Neuronal stem cell (in vitro differentiated cells): ENCODE data around the gene PLAC1. TPM values are rescaled to one million over a fixed set of nuclear protein-coding genes. Genes with fewer than 3 reads are reported as not detected.

Experiments used
- DNase-seq: peaks from one replicate; pipeline ENCODE4 v3.0.0-alpha.2; 2013; ENCODE audit warnings: low spot score
- H2AFZ ChIP-seq: one replicate; pipeline ENCODE4 v1.6.1; 2013; ENCODE audit warnings: mild to moderate bottlenecking, low read length, inconsistent platforms
- H2AK5ac ChIP-seq: 2 replicates; pipeline ENCODE4 v1.6.1; 2013; ENCODE audit warnings: low read depth, mild to moderate bottlenecking, inconsistent platforms, low read length, moderate library complexity, mixed read lengths
- H2BK120ac ChIP-seq: 2 replicates; pipeline ENCODE4 v1.6.1; 2013; ENCODE audit warnings: low read depth, mild to moderate bottlenecking, inconsistent platforms, low read length, moderate library complexity, mixed read lengths
- H2BK12ac ChIP-seq: one replicate; pipeline ENCODE4 v1.6.1; 2013; ENCODE audit warnings: low read length, inconsistent platforms
- H2BK15ac ChIP-seq: 2 replicates; pipeline ENCODE4 v1.6.1; 2013; ENCODE audit warnings: mild to moderate bottlenecking, low read length, inconsistent platforms, mixed read lengths
- H2BK5ac ChIP-seq: one replicate; pipeline ENCODE4 v1.6.1; 2013; ENCODE audit warnings: inconsistent platforms, mild to moderate bottlenecking, low read length, moderate library complexity
- H3K14ac ChIP-seq: one replicate; pipeline ENCODE4 v1.6.1; 2013; ENCODE audit warnings: low read length, inconsistent platforms
- H3K18ac ChIP-seq: 2 replicates; pipeline ENCODE4 v1.6.1; 2013; ENCODE audit warnings: low read length, inconsistent platforms
- H3K23ac ChIP-seq: 2 replicates; pipeline ENCODE4 v1.6.1; 2013; ENCODE audit warnings: low read depth, mild to moderate bottlenecking, mixed read lengths, low read length, inconsistent platforms; ENCODE audit not compliant: poor library complexity
- H3K27ac ChIP-seq: replicated peaks from 3 replicates; pipeline ENCODE4 v1.5.1; 2013; ENCODE audit warnings: low read length, inconsistent platforms
- H3K27me3 ChIP-seq, 3 experiments: 2 replicates each; pipeline ENCODE4 v1.6.1; 2013; ENCODE audit warnings: low read length in 3 of 3, mild to moderate bottlenecking in 2 of 3, inconsistent platforms in 1 of 3, low read depth in 1 of 3, mixed read lengths in 1 of 3, moderate library complexity in 1 of 3; ENCODE audit not compliant: control insufficient read depth in 3 of 3, insufficient read depth in 3 of 3
- H3K36me3 ChIP-seq, 2 donors: replicated peaks in 1 of 2; 2 replicates each; pipeline ENCODE4 v1.6.1; 2013; ENCODE audit warnings: low read length in 2 of 2; ENCODE audit not compliant: control insufficient read depth in 2 of 2, insufficient read depth in 2 of 2
- H3K4ac ChIP-seq: 2 replicates; pipeline ENCODE4 v1.6.1; 2013; ENCODE audit warnings: inconsistent platforms, mild to moderate bottlenecking, low read length, moderate library complexity
- H3K4me1 ChIP-seq, 2 donors: 1 replicate in 1 of 2; 2 replicates in 1 of 2; pipeline ENCODE4 v1.6.1; 2013; ENCODE audit warnings: low read length in 2 of 2, low read depth in 1 of 2; ENCODE audit not compliant: control insufficient read depth in 2 of 2, insufficient read depth in 1 of 2
- H3K4me2 ChIP-seq: one replicate; pipeline ENCODE4 v1.6.1; 2013; ENCODE audit warnings: mild to moderate bottlenecking, low read length, inconsistent platforms; ENCODE audit not compliant: insufficient read depth, poor library complexity, severe bottlenecking
- H3K4me3 ChIP-seq, 2 donors: 2 replicates each; pipeline ENCODE4 v1.5.1; 2013; ENCODE audit warnings: low read length in 2 of 2, mild to moderate bottlenecking in 2 of 2, inconsistent platforms in 1 of 2, moderate library complexity in 1 of 2
- H3K79me1 ChIP-seq: one replicate; pipeline ENCODE4 v1.6.1; 2013; ENCODE audit warnings: low read depth, mild to moderate bottlenecking, inconsistent platforms, low read length, moderate library complexity
- H3K9ac ChIP-seq: one replicate; pipeline ENCODE4 v1.6.1; 2013; ENCODE audit warnings: mild to moderate bottlenecking, low read depth, low read length, inconsistent platforms; ENCODE audit not compliant: poor library complexity
- H3K9me3 ChIP-seq, 2 donors: replicated peaks in 1 of 2; 2 replicates each; pipeline versions ENCODE3 to v1.6.1; 2013; ENCODE audit warnings: low read length in 2 of 2, mild to moderate bottlenecking in 2 of 2, inconsistent platforms in 1 of 2, low read depth in 1 of 2, mixed read lengths in 1 of 2, moderate library complexity in 1 of 2; ENCODE audit not compliant: control insufficient read depth in 2 of 2, insufficient read depth in 1 of 2
- H4K8ac ChIP-seq: one replicate; pipeline ENCODE4 v1.6.1; 2013; ENCODE audit warnings: low read depth, mild to moderate bottlenecking, inconsistent platforms, low read length, moderate library complexity
- H4K91ac ChIP-seq: one replicate; pipeline ENCODE4 v1.6.1; 2013; ENCODE audit warnings: low read length, low read depth, mild to moderate bottlenecking, inconsistent platforms; ENCODE audit not compliant: poor library complexity
- WGBS, 2 donors: extraction: QIAGEN DNeasy Blood & Tissue Kit; methylation state at CpG; one replicate each; pipeline ENCODE4 v1.1.7; 2013; ENCODE audit warnings: missing lambda C conversion rate in 2 of 2, mixed read lengths in 1 of 2; ENCODE audit not compliant: insufficient read length in 2 of 2, insufficient replicate concordance in 1 of 2; ENCODE audit errors: extremely low coverage in 2 of 2; 5-methylcytosine and 5-hydroxymethylcytosine counted together
- polyA plus RNA-seq, 2 experiments: library from polyadenylated mRNA; stranded (reverse); fragments of 200-250 nt; gene quantifications; one replicate each; pipeline ENCODE4 v1.2.3, GENCODE V29; 2013

Gene PLAC1, protein sequence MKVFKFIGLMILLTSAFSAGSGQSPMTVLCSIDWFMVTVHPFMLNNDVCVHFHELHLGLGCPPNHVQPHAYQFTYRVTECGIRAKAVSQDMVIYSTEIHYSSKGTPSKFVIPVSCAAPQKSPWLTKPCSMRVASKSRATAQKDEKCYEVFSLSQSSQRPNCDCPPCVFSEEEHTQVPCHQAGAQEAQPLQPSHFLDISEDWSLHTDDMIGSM
- polyA plus RNA-seq (2013, experiment 1 of 2): 0.15 TPM
- 0.18 TPM for polyA plus RNA-seq (2013, experiment 2 of 2)

DNA sequence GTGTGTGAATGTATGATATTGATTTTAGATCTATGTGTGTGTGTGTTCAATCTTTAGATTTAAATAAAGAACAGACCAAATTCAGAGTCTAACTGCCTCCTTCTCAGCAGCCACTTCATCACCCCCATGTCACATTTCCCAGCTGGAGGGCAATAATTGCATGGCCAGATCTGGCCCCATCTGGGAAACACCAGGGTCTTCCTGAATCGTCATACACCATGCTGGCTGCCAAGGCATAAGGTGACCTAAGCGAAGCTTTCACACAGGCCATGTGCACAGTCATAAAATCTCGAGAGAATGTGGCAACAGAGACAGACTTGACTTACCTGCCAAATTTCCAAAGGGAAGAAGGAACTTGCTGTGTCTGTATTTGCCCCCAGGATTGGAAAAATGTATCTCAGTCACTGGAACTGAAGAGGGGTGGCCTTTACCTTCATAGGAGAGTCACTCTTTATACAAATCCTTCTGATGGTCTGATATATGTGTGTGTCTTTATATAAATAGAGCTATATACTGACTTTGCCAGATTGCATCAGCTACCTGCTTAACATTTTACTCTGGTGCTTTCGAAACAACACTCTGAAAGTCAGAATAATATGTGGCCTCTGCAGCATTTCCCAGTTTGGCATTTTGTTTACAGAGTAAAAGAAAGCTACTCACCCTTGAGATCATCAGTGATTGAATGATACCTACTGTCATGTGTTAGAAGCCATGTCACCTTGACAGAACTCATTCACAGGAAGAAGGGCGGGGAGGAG, at the start of gene PLAC1:
TSS of gene PLAC1 (minus strand) at position 470 of the 758 bp plus-strand sequence. CDS start 91,789 bp downstream, outside the sequence.
- H3K14ac ChIP-seq: no peak within 1 kb of the TSS
- no peak within 1 kb of the TSS for H2BK5ac ChIP-seq
- no peak within 1 kb of the TSS for H2BK12ac ChIP-seq
- H2AFZ ChIP-seq: no peak within 1 kb of the TSS
- H3K79me1 ChIP-seq: no peaks in the 10 kb centered on the region
- H3K18ac ChIP-seq: no peak within 1 kb of the TSS
- no peaks in the 10 kb centered on the region for H3K36me3 ChIP-seq
- H2BK15ac ChIP-seq: no peak within 1 kb of the TSS
- H2AK5ac ChIP-seq: no peak within 1 kb of the TSS
- H3K4me3 ChIP-seq: no peak within 1 kb of the TSS
- no peak within 1 kb of the TSS for H3K27ac ChIP-seq
- no peak for DNase-seq
- H3K4me2 ChIP-seq: no peak within 1 kb of the TSS
- no peak within 1 kb of the TSS for H3K9ac ChIP-seq
- H4K8ac ChIP-seq: no peak within 1 kb of the TSS
- H3K4ac ChIP-seq: no peak within 1 kb of the TSS
- no peak within 1 kb of the TSS for H2BK120ac ChIP-seq
- peaks cover 0 to 8% (median 0%) of the 10 kb centered on the region in 3 experiments for H3K27me3 ChIP-seq
- H3K9me3 ChIP-seq: no peaks in the 10 kb centered on the region
- H4K91ac ChIP-seq: no peak within 1 kb of the TSS
- no CpG with 5 or more reads among the region's 5 CpGs for WGBS, 2 donors
- no peak within 1 kb of the TSS for H3K23ac ChIP-seq
- no peaks in the 10 kb centered on the region for H3K4me1 ChIP-seq

DNA sequence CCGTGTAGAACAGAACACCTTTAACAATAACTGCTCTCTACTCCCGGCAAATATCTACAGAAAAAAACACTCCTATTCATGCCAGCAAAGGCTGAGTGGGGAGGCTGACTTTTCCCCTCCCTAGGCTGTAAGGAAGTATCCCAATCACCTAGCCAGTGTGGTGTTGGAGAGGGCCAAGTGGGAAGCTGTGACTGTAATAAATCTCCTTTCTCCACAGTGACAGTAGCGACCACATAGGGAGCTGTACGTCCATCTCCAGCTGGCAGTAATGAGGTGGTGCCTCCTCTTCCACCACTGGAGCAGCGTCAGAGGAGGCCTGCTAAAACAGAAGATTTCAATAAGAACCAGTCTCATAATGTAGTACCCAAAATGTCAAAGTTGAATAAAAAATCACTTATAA, 47.9 kb upstream of the PLAC1 start:
- DNase-seq: no peak
- Histone ChIP-seq H4K8ac (no peak overlapping the region), H2AFZ (no peak overlapping the region), H3K9me3 (no peaks in the 10 kb centered on the region), H3K18ac (no peak overlapping the region), H3K4me2 (no peak overlapping the region), H3K4me3 (no peak overlapping the region), H3K14ac (no peak overlapping the region), H2BK15ac (no peak overlapping the region), H3K27me3 (peaks cover 0 to 8% (median 0%) of the 10 kb centered on the region in 3 experiments), H2AK5ac (no peak overlapping the region), H2BK12ac (no peak overlapping the region), H3K36me3 (no peaks in the 10 kb centered on the region), H3K27ac (no peak overlapping the region), H4K91ac (no peak overlapping the region), H3K4me1 (no peaks in the 10 kb centered on the region), H2BK5ac (no peak overlapping the region), H3K9ac (no peak overlapping the region), H2BK120ac (no peak overlapping the region), H3K79me1 (no peaks in the 10 kb centered on the region), H3K23ac (no peak overlapping the region), H3K4ac (no peak overlapping the region)
- WGBS, 2 donors: no CpG with 5 or more reads among the region's 5 CpGs

DNA sequence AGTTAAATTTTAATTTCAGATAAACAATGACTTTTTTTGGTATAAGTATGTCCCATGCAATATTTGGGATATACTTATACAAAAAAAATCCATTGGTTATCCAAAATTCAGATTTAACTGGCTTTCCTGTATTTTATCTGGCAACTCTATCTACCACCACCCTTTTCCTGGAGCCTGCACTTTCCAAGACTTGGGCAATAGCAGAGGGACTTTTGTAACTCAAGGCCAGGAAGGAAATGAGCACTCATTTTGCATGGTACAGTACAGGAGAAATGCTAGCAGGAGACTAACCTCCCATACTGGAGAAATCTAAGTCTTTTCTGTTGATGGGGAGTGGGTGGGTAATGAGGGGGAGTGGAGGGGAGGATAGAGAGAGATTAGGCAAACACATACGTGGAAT, 37.7 kb upstream of the PLAC1 start:
- H3K27ac ChIP-seq: no peak overlapping the region
- no peaks in the 10 kb centered on the region for H3K36me3 ChIP-seq
- H2AK5ac ChIP-seq: no peak overlapping the region
- H3K9me3 ChIP-seq: no peaks in the 10 kb centered on the region
- no peak overlapping the region for H4K8ac ChIP-seq
- H3K27me3 ChIP-seq: no peaks in the 10 kb centered on the region
- H3K14ac ChIP-seq: no peak overlapping the region
- H3K4me3 ChIP-seq: no peak overlapping the region
- WGBS, 2 donors: no CpG with 5 or more reads among the region's 1 CpG
- H4K91ac ChIP-seq: no peak overlapping the region
- H2AFZ ChIP-seq: no peak overlapping the region
- H3K9ac ChIP-seq: no peak overlapping the region
- H3K18ac ChIP-seq: no peak overlapping the region
- DNase-seq: no peak
- no peak overlapping the region for H2BK120ac ChIP-seq
- H3K4ac ChIP-seq: no peak overlapping the region
- no peak overlapping the region for H2BK15ac ChIP-seq
- no peaks in the 10 kb centered on the region for H3K79me1 ChIP-seq
- no peak overlapping the region for H3K23ac ChIP-seq
- H2BK5ac ChIP-seq: no peak overlapping the region
- H2BK12ac ChIP-seq: no peak overlapping the region
- H3K4me2 ChIP-seq: no peak overlapping the region
- H3K4me1 ChIP-seq: no peaks in the 10 kb centered on the region
